A172 (cell line): ENCODE data around the gene NFAM1. TPM values are rescaled to one million over a fixed set of nuclear protein-coding genes. Genes with fewer than 3 reads are reported as not detected.
A peak's percentile ranks its signal among the peaks of the same experiment; 100 is the strongest.

Experiments used
- DNase-seq: peaks from one replicate; pipeline ENCODE4 v3.0.0-alpha.2; 2015; ENCODE audit warnings: low spot score
- total RNA-seq: library from RNA; depleted of rRNA; stranded (reverse); fragments of >200 nt; shearing (Covaris generic); gene quantifications from 2 replicates; pipeline ENCODE4 v1.2.3, GENCODE V29; 2014; rRNA removed

Gene NFAM1, protein sequence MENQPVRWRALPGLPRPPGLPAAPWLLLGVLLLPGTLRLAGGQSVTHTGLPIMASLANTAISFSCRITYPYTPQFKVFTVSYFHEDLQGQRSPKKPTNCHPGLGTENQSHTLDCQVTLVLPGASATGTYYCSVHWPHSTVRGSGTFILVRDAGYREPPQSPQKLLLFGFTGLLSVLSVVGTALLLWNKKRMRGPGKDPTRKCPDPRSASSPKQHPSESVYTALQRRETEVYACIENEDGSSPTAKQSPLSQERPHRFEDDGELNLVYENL
- total RNA-seq = 0.02 TPM in 1 of 2 replicates, not detected in the other

DNA sequence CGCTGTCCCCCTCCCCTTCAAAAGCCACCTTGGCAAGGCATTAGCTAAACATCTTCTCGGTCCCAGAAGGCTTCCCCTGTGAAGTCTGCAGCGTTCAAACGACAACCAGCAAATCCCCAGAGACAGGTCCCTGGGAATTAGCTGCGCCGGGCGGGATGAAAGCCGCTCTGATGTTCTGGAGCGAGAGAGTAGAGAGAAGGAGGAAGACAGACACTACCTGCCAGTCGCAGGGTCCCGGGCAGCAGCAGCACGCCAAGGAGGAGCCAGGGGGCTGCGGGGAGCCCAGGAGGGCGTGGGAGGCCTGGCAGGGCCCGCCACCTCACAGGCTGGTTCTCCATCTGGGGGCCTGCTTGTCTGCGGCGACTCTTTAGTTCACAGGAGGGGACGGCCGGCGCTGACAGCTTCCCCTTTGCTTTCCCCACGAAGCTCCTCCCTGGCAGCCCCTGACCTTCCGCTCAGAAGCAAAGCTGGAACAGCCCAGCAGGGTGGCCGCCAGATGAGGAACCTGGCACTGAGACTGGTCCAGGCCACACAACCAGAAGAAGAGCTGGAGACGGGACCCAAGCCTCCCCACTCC lies at the start of gene NFAM1:
Gene NFAM1 (minus strand): TSS at position 384 of the 577 bp plus-strand sequence. CDS start 46 bp downstream, at position 338.
- no peak for DNase-seq

GRCh38 chr22:42475122-42475521 lies 42.9 kb upstream of the NFAM1 start:
- no peak for DNase-seq

- DNase-seq = peak; percentile 47
These were observed 41.4 kb upstream of the NFAM1 start for GRCh38 chr22:42473484-42474193.

- DNase-seq = no peak
These were observed 40.5 kb upstream of the NFAM1 start for GRCh38 chr22:42472671-42473070.

DNA sequence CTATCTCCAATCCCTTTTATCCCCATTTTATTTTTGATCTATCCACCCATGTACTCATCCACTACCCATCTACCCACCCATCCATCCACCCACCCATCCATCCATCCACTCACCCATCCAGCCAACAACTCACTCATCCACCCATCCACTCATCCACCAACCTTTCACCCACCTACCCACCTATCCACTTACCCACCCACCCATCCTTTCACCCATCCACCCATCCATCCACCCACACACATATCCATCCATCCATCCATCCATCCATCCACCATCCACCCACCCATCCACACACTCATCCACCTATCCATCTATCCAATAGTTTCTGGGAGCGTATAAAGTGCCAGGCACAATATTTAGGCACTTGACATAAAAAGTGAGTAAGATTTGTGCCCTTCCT lies 39.2 kb upstream of the NFAM1 start:
- DNase-seq = no peak

GRCh38 chr22:42470366-42471082 lies 38.3 kb upstream of the NFAM1 start:
- no peak for DNase-seq

DNA sequence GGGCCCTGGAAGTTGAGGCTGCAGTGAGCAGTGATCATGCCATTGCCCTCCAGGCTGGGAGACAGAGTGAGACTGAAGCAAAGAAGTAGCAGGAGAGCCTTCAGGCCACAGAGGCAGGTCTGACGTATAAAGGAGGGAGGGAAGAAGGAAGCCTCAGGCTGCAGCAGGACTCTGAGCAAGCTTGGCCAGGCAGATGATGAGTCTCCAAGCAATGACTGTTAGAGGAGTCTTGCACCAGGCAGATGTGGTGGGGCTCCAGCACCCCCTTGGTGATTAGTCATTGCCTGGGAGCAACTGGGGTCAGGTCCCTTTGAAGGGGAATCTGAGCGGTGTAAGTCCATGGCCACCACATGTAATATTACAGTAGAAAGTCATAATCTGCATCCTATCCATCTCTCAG lies 36.6 kb upstream of the NFAM1 start:
- DNase-seq = no peak

GRCh38 chr22:42462016-42462415 lies 29.8 kb upstream of the NFAM1 start:
- DNase-seq = no peak

DNA sequence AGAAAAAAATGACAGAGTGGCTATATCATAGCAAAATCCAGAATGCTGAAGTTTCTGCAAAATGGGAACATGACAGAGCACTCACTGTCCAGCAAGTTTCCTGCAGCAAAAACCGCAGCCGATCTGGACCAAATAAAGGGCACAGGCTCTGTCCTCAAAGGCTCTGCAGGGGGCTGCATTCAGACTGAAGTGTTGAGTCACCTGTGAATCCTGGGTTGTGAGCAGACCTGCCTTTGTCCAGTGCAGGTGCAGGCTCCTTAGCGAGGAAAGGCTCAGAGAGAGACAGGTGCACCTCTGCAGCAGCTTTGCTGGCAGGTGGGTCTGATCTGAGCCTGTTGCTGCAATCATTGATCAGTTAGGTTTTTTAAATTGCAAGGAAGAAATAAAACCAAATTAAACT lies 29.3 kb upstream of the NFAM1 start:
- DNase-seq = no peak

DNA sequence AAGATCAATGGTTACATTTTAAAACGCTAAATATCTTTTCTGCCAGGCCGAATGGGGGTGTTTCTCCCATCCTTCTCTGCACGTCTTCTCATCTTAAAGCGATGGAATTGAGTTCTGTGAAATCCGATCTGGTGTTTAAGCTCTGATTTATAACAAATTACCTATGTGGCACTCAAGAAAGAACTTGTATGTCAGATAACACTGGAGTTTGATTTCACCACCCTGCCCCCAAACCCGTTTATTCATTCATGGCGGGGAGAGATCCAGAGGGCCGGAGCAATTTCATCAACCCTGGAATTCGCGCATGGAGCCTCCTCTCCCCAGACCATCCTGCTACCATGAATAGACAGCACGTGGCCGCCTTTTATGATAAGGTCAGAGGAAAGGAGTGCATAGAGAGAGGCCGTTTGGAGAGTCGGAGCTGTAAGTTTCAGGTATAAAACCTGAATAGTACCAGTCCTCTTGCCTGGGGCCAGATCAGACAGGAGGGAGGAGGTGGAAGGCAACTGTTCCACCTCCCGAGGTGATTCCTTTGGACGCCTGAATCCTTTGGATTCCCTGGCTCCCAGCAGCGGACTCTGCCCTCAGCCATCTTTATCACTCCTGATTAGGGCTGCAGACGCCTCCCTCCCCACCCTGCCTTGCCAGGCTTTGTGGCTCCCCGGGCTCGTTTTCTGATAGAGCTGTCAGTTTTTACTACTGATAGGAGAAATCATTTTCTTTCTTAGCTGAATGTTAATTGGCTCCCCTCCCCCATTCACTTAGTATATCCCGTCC lies 27.3 kb upstream of the NFAM1 start:
- no peak for DNase-seq

DNA sequence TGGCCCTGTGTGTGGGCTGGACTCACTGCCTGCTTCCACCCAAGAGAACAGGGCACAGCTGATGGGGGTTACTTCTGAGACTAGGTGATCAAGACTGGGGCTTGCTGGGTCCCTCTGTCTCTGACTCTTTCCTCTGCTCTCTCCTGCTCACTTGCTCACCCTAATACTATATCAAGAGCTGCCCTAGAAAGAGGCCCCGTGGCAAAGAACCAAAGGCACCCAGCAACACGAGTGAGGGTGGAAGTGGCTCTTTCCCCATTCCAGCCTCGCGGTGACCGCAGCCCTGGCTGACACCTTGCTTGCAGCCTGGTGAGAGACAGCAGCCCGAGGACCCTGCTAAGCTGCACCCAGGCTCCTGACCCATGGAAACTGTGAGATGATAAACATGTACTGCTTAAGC lies 20.7 kb upstream of the NFAM1 start:
- DNase-seq = no peak

GRCh38 chr22:42452456-42452855 lies 20.3 kb upstream of the NFAM1 start:
- no peak for DNase-seq

- no peak for DNase-seq
These were observed 19.4 kb upstream of the NFAM1 start for GRCh38 chr22:42451499-42452145.

DNA sequence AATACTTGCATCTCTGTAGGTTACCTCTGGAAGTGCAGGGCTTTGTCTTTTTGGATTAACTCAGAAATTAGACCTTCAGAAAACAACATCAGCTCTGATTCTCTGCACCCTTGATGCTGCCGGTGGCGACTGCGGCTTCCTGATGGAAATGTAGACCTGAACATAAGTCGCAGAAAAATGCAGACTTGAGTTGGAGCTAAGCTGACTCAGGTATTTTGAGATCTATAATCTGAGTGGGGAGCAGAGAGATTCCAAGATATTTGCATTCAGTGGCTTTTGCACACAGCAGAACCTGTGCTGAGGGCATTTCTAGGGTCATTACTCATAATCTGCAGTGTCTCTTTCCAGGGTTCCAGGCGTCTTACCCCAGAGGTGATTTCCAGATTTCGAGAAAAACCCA lies 18.7 kb upstream of the NFAM1 start:
- no peak for DNase-seq

- DNase-seq = no peak
These were observed 13.9 kb upstream of the NFAM1 start for GRCh38 chr22:42446151-42446550.

DNA sequence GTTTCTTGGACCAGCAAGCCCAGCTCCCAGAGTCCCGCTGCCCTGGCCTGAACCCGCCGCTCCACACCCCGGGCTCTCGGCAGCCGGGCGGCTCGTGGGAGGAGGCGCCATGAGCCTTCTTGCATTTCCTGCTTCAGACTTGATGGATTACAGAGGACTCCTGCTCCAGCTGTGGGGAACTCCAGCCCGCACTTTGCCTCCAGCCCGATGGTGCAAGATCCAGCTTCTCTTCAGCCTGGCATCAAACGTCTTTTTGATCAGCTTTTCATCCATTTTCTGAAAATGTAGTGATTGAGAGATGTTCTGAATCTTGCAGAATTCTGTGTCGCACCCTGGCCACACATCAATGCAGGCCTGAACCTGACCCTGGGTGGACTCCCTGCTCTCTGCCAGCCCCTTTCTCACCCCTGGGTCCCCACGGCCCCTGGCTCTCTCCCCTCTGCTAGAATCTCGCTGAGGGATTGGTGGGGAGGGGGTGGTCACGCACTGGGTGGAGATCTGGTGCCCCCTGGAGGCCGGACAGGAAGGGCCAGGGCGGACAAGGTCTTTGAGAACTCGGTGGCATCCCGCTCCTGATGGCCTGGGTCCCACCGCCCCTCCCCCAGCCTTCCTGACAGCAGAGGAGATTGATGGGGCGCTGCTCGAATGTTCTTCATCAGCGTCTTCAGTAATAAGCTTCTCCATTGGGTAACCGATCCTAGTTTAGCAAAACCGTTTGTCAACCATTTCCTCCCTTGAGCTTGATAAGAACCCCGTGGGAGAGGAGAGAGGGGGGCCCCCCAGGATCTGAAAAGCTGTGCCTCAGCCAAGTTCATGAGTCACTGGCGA lies 12.1 kb upstream of the NFAM1 start:
- peak; percentile 67 for DNase-seq

DNA sequence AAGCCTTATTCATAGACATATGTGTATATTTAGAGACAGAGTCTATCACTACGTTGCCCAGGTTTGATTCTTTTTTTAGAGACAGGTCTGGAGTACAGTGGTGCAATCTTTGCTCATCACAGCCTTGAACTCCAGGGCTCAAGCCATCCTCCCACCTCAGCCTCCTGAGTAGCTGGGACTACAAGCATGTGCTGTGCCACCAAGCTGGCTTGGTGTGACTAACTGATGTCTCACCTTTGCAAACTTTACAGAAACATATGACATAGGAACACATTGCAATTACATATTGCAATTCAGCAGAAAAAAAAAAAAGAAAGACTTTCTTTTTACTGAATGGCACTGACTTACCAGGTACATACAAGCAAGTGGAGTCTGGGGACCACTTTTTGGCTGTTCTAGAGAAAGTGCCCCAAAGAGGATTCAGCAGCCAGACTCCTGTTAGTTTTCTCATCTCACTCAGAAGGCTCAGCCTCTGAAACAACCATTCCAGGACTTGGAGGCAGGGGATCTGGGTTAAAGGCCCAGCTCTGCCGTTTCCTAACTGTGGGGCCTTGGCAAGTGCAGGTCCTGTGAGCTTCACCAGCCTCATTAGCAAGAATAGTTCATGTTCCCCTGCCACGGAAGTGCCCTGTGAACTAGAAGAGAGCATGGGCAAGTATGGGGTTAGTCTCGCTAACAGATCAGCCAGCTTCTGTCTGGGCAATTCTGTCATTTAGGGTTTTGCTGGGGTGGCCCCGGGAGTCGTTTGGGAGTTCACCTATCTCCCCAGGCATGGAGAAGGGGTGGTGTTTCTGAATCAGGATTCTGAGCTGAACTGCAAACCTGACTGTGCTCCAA lies 11.3 kb upstream of the NFAM1 start:
- no peak for DNase-seq

GRCh38 chr22:42442748-42443147 lies 10.5 kb upstream of the NFAM1 start:
- no peak for DNase-seq

GRCh38 chr22:42440728-42441127 lies 8.5 kb upstream of the NFAM1 start:
- DNase-seq = no peak
